Endothelial cell (in vitro differentiated cells): ENCODE measurements around the gene KBTBD13. TPM values are rescaled to one million over a fixed set of nuclear protein-coding genes. Genes with fewer than 3 reads are reported as not detected.

Source experiments
- DNase-seq: peaks from one replicate; pipeline ENCODE4 v3.0.0; 2021; ENCODE audit warnings: low spot score
- H3K27ac Mint-ChIP-seq: one replicate; pipeline ENCODE4 v1.8.0; 2021; ENCODE audit warnings: mixed read lengths, inconsistent platforms; ENCODE audit not compliant: unreplicated experiment
- H3K27me3 Mint-ChIP-seq: one replicate; pipeline ENCODE4 v1.8.0; 2021; ENCODE audit warnings: mild to moderate bottlenecking, moderate library complexity, mixed read lengths, inconsistent platforms; ENCODE audit not compliant: unreplicated experiment
- H3K36me3 Mint-ChIP-seq: one replicate; pipeline ENCODE4 v1.8.0; 2021; ENCODE audit warnings: mild to moderate bottlenecking, low read depth, mixed read lengths, inconsistent platforms; ENCODE audit not compliant: unreplicated experiment
- H3K4me1 Mint-ChIP-seq: one replicate; pipeline ENCODE4 v1.8.0; 2021; ENCODE audit warnings: mild to moderate bottlenecking, mixed read lengths, inconsistent platforms; ENCODE audit not compliant: unreplicated experiment
- H3K4me3 Mint-ChIP-seq: one replicate; pipeline ENCODE4 v1.8.0; 2021; ENCODE audit warnings: mild to moderate bottlenecking, mixed read lengths, inconsistent platforms; ENCODE audit not compliant: unreplicated experiment
- H3K9me3 Mint-ChIP-seq: one replicate; pipeline ENCODE4 v1.8.0; 2021; ENCODE audit warnings: mixed read lengths, inconsistent platforms; ENCODE audit not compliant: unreplicated experiment
- total RNA-seq: library from RNA; stranded (reverse); fragmentation: NEBNext Ultra II Directional; extraction: Animal tissue kit (Norgen Biotek cat#: 25700); gene quantifications from one replicate; pipeline ENCODE4 v1.2.1, GENCODE V29; 2021; ENCODE audit not compliant: unreplicated experiment
- TF ChIP-seq, protein P1 (sequence below): fragments of 200-600 bp; sonication (generic); IDR thresholded peaks from one replicate; pipeline ENCODE4 v1.5.0; 2021; ENCODE audit warnings: antibody characterized with exemption; ENCODE audit not compliant: unreplicated experiment

KBTBD13 gene
- total RNA-seq, 1 donor from 2014 or later, result not detected

DNA sequence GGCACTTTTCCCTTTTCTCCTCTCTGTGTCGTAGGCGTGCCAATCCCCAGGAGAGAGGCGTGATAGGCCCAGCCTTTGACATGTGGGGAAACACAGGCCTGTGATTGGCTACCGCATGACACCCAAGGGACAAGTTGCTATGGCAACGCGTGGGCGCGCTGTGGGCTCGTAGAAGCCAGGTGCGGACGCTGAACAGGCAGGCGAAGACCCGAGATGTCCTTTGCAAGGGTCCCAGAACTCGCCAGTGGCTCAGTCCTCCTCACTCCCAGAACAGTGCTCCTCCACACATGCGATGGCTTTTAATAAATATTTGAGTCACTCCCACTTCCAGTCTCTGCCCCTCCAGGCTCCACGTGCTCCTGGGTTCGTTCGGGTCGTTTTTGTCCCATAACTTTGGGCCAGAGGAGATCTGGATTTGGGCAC, 27.1 kb upstream of the KBTBD13 start:
- TF ChIP-seq, protein P1, sequence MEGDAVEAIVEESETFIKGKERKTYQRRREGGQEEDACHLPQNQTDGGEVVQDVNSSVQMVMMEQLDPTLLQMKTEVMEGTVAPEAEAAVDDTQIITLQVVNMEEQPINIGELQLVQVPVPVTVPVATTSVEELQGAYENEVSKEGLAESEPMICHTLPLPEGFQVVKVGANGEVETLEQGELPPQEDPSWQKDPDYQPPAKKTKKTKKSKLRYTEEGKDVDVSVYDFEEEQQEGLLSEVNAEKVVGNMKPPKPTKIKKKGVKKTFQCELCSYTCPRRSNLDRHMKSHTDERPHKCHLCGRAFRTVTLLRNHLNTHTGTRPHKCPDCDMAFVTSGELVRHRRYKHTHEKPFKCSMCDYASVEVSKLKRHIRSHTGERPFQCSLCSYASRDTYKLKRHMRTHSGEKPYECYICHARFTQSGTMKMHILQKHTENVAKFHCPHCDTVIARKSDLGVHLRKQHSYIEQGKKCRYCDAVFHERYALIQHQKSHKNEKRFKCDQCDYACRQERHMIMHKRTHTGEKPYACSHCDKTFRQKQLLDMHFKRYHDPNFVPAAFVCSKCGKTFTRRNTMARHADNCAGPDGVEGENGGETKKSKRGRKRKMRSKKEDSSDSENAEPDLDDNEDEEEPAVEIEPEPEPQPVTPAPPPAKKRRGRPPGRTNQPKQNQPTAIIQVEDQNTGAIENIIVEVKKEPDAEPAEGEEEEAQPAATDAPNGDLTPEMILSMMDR, result no peak
- peak; percentile 86 for DNase-seq
- Mint-ChIP-seq H3K4me1 (peaks cover 7% of the 10 kb centered on the region), H3K9me3 (no peaks in the 10 kb centered on the region), H3K36me3 (no peaks in the 10 kb centered on the region), H3K27me3 (peaks cover 6% of the 10 kb centered on the region), H3K4me3 (peak overlapping the region; percentile 37), H3K27ac (no peak overlapping the region)

DNA sequence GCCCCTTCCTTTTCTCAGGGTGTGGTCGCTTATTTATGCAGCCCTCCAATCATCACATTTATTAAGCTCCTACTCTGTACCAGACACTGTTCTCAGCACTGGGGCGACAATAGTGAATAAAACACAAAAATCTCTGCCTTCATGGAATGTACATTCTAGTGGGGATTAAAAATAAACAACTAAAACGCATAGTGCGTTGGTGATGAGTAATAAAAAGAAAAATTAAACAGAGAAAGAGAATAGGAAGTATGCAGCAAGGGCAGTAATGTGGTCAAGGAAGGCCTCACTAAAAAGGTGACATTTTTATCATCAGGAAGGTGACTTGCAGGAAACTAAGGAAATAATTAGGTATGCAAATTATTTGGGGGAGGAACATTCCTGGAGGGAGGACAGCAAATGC, 26.3 kb upstream of the KBTBD13 start:
- no peaks in the 10 kb centered on the region for H3K36me3 Mint-ChIP-seq
- H3K4me1 Mint-ChIP-seq, result peaks cover 7% of the 10 kb centered on the region
- TF ChIP-seq, protein P1, result no peak
- peak overlapping the region; percentile 10 for H3K4me3 Mint-ChIP-seq
- DNase-seq, result no peak
- no peak overlapping the region for H3K27ac Mint-ChIP-seq
- peaks cover 6% of the 10 kb centered on the region for H3K27me3 Mint-ChIP-seq
- no peaks in the 10 kb centered on the region for H3K9me3 Mint-ChIP-seq

DNA sequence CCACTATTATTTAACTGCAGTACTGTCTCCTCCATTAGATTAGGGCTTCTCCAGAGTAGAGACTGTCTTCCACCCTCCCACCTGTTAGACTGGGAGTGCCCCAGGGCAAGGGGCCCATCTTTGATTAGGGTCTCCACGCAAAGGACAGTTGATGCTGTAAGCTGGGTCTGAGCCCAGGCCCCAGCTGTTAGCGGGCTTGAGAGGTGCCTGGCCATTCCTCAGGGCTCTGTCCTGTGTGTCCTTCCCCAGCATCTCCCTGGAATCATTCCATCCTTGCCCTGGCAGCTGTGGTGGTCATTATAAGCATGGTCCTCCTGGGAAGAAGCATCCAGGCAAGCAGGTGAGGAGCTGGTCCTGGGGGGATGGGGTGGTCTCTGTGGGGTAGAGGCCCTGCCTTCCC, 25.3 kb upstream of the KBTBD13 start:
- TF ChIP-seq, protein P1, result no peak
- no peak overlapping the region for H3K27ac Mint-ChIP-seq
- peaks cover 7% of the 10 kb centered on the region for H3K4me1 Mint-ChIP-seq

DNA sequence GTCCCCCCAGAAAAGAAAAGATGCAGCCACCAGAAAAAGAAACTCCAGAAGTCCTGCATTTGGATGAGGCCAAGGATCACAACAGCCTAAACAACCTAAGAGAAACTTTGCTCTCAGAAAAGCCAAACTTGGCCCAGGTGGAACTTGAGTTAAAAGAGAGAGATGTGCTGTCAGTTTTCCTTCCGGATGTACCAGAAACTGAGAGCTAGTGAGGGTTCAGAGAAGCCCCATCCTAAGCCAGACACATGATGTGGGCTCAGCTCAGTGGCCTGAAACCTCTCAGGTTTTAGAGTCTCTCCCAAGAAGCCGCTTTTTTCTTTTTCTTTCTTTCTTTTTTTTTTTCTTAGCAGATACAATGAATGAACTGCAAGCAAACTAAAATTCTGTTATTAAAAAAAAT, 23.6 kb upstream of the KBTBD13 start:
- Mint-ChIP-seq H3K4me3 (no peak overlapping the region), H3K4me1 (peaks cover 7% of the 10 kb centered on the region), H3K36me3 (no peaks in the 10 kb centered on the region), H3K9me3 (no peaks in the 10 kb centered on the region), H3K27me3 (peaks cover 9% of the 10 kb centered on the region), H3K27ac (no peak overlapping the region)
- no peak for DNase-seq
- TF ChIP-seq, protein P1, result no peak

More for the DNA sequence above, 25.3 kb upstream of the KBTBD13 start:
- Mint-ChIP-seq H3K4me3 (no peak overlapping the region), H3K27me3 (peaks cover 9% of the 10 kb centered on the region), H3K9me3 (no peaks in the 10 kb centered on the region), H3K36me3 (no peaks in the 10 kb centered on the region)
- DNase-seq, result no peak

DNA sequence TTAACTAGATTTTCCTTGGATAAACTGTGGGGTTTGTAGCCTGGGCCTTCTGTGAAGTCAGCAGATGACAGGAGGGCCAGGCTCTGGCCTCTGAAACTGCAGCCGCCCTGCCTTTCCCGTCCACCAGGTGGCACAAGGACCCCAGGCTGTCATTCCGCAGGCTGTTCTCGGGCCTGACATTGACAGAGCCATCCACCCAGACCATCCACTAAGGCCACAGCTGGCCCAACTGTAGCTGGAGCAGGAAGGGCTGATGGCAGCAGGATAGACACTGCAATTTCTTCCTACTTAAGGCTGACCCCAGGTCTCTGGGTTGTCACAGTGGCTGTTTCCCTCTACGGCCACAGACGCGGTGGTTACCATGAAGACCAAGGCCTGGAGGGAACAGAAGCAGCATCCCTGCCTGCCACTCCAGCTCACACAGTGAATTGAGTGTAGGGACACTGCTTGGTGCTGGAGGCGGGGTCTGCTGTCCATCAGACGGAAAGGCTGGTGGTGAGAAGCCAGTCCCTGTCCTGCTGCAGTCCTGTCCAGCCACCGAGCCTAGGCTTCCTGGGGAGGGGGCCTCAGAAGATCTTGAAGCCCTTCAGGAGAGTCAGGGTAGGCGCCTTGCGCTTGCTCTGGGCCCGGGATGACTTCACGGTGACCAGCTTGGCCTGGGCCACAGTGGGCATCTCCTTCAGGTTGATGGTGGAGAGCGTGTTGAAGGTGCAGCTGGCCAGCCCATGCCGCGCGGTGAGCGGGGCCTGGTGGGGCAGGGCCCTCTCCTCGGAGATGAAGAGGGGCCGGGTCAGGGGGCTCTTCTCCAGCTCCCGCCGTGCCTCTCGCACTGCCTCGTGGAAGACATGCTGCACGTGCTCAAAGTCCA, 22.0 kb upstream of the KBTBD13 start:
- H3K4me3 Mint-ChIP-seq, result no peak overlapping the region
- peak; percentile 85 for DNase-seq

More for the DNA sequence above, 22.0 kb upstream of the KBTBD13 start:
- Mint-ChIP-seq H3K9me3 (no peaks in the 10 kb centered on the region), H3K4me1 (peaks cover 6% of the 10 kb centered on the region), H3K36me3 (no peaks in the 10 kb centered on the region), H3K27ac (no peak overlapping the region), H3K27me3 (peaks cover 7% of the 10 kb centered on the region)
- TF ChIP-seq, protein P1, result peak; percentile 81
